Panc1 (cell line): Measurements from ENCODE around the gene SDHD. TPM values are rescaled to one million over a fixed set of nuclear protein-coding genes. Genes with fewer than 3 reads are reported as not detected.

ENCODE experiments used
- ATAC-seq: fragments of 200-7000 bp; cut with Tn5 transposase; 2 replicates; pipeline ENCODE4 v1.9.1; 2020; ENCODE audit warnings: mild to moderate bottlenecking, moderate library complexity
- BruUV-seq: library from RNA; stranded (reverse); fragments of 400-500 nt; replicated peaks from 2 replicates; lab custom pipeline; 2021; lab: Mats Ljungman, UMichigan
- CTCF ChIA-PET: fragments of 300-600 bp; sonication (Branson Sonifier 250); formaldehyde crosslinking; loops from one replicate; lab custom pipeline; 2022; ENCODE audit warnings: antibody characterized with exemption; lab: Charles Lee
- POLR2A ChIA-PET: fragments of 300-600 bp; sonication (Branson Sonifier 250); formaldehyde crosslinking; loops from one replicate; lab custom pipeline; 2022; ENCODE audit warnings: antibody characterized with exemption; lab: Charles Lee
- DNase-seq: peaks from one replicate; pipeline ENCODE4 v3.0.0-alpha.2; 2010; ENCODE audit warnings: low read depth, low spot score
- H3K27ac ChIP-seq: 2 replicates; pipeline ENCODE4 v1.5.1; 2011; ENCODE audit warnings: mild to moderate bottlenecking, low read length, inconsistent platforms
- H3K27me3 ChIP-seq: fragments of 200-500 bp; sonication (Bioruptor generic); 2 replicates; pipeline ENCODE4 v1.6.0; 2014; ENCODE audit warnings: low read length, inconsistent platforms; ENCODE audit not compliant: control insufficient read depth, insufficient read depth
- H3K36me3 ChIP-seq: fragments of 200-500 bp; sonication (Bioruptor generic); 2 replicates; pipeline ENCODE4 v1.5.1; 2014; ENCODE audit warnings: inconsistent platforms, mild to moderate bottlenecking, low read length, moderate library complexity; ENCODE audit not compliant: control insufficient read depth, insufficient read depth
- H3K4me1 ChIP-seq: 2 replicates; pipeline ENCODE4 v1.5.1; 2011; ENCODE audit warnings: inconsistent platforms, mild to moderate bottlenecking, low read length, moderate library complexity; ENCODE audit not compliant: control insufficient read depth, insufficient read depth
- H3K4me3 ChIP-seq, 2 experiments: 2 replicates each; pipeline ENCODE4 v1.5.1; 2011 to 2012; ENCODE audit warnings: low read depth in 2 of 2, low read length in 2 of 2, mild to moderate bottlenecking in 2 of 2, inconsistent platforms in 1 of 2, moderate library complexity in 1 of 2
- H3K9me3 ChIP-seq: fragments of 200-500 bp; sonication (Bioruptor generic); 2 replicates; pipeline ENCODE4 v1.5.1; 2014; ENCODE audit warnings: low read depth, mild to moderate bottlenecking, inconsistent platforms, low read length, moderate library complexity; ENCODE audit not compliant: control insufficient read depth, insufficient read depth
- CTCF ChIP-seq: fragments of 450-650 bp; IDR thresholded peaks from 2 replicates; pipeline ENCODE4 v1.5.1; 2017; ENCODE audit warnings: mild to moderate bottlenecking
- POLR2AphosphoS5 ChIP-seq: IDR thresholded peaks from 2 replicates; pipeline ENCODE4 v1.6.1; 2012; ENCODE audit warnings: mild to moderate bottlenecking, low read depth, low read length, moderate library complexity
- SIN3A ChIP-seq: IDR thresholded peaks from 2 replicates; pipeline ENCODE4 v1.6.1; 2012; ENCODE audit warnings: low read depth, mild to moderate bottlenecking, low read length, moderate library complexity, borderline replicate concordance; ENCODE audit not compliant: insufficient read depth
- TCF7L2 ChIP-seq: IDR thresholded peaks from 2 replicates; pipeline ENCODE4 v1.6.1; 2011; ENCODE audit warnings: mild to moderate bottlenecking, low read depth, low read length, inconsistent platforms
- in situ Hi-C: cut with HindIII; loops from 2 replicates; pipeline ENCODE4 v1.10.0; 2016; ENCODE audit warnings: low sequenced_read_pairs, low pct_unique_long_range_greater_than_20kb
- intact Hi-C: fragments of 100-400 bp; cut with micrococcal nuclease; formaldehyde crosslinking; loops from one replicate; pipeline ENCODE4 v1.10.0; 2022; ENCODE audit not compliant: unreplicated experiment
- total RNA-seq: library from RNA; stranded (reverse); gene quantifications from one replicate; pipeline ENCODE4 v1.2.1, GENCODE V29; 2021; ENCODE audit not compliant: unreplicated experiment
- TF ChIP-seq, protein P1 (sequence below), 2 experiments: IDR thresholded peaks; 2 replicates each; pipeline ENCODE4 v1.6.1; 2011 to 2012; ENCODE audit warnings: low read depth in 2 of 2, control low read depth in 1 of 2, low read length in 1 of 2, mild to moderate bottlenecking in 1 of 2, moderate library complexity in 1 of 2; ENCODE audit not compliant: insufficient read depth in 1 of 2

The SDHD gene
- total RNA-seq, 1 experiment from 2014 or later, result 166 TPM

DNA sequence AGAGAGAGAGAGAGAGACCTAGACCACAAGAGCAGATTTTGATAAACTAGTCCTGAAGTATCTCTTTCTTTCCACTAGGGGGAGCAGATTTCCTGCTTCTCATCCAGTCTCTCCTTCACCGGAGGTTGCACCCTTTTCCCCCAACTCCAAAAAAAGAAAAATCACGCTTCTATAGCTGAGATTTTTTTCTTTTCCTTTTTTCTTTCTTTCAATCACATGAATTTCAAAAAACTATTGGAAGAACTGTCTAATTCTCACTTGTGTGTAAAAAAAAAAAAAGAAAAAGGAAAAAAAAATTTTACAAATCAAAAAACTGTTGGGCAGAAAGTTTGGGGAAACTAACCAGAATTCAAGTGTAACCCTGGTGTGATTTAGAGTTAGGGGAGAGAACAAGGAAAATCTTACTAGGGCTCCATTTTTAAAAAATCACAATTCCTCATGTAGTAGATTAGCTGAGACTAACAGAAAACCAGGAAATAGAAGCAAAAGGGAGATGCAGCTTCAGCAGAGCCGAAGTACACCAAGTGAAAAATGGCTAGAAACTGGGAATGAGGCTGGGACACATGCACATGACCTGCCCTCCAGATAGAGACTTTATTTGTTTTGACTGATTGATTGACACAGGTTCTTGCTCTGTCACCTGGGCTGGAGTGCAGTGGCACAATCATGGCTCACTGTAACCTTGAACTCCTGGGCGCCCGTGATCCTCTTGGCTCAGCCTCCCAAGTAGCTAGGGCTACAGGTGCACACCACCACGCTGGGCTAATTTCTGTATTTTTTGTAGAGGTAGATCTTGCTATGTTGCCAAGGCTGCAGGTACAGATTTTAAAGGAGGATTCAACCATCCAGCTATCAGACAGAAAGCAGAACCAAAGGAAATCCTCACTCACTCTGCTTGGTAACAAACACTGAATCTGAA is 27.1 kb downstream of the SDHD start:
- BruUV-seq, result no TSS peak
- Histone ChIP-seq H3K4me1 (no peaks in the 10 kb centered on the region), H3K36me3 (no peaks in the 10 kb centered on the region), H3K27me3 (no peaks in the 10 kb centered on the region), H3K4me3 (no peak overlapping the region), H3K27ac (peak overlapping the region; percentile 24; the same call in 1 of the 2 replicates), H3K9me3 (no peaks in the 10 kb centered on the region)
- intact Hi-C loops, result loop anchor here (2.0 kb wide), 2 partner anchors 61 to 167 kb away; partner anchors contain the start of gene BCO2
- peak; percentile 87 for ATAC-seq
- ChIA-PET CTCF (interaction anchor here (0.6 to 1.6 kb wide), 11 partner anchors 8 to 336 kb away, joined by 3 to 18 read pairs (median 4); partner anchors contain the start of gene BCO2), POLR2A (interaction anchor here (0.6 to 1.1 kb wide), 2 partner anchors 31 to 44 kb away, joined by 3 to 7 read pairs; no protein-coding TSS in a partner anchor)
- in situ Hi-C loops, result no loop called here
- TF ChIP-seq CTCF (peak; percentile 71; the same call in 1 of the 2 replicates), SIN3A (no peak)
- DNase-seq, result no peak

- CTCF ChIA-PET, result interaction anchor here (0.6 to 1.6 kb wide), 3 partner anchors 23 to 79 kb away, joined by 3 to 11 read pairs (median 4); partner anchors contain the start of gene BCO2
- no peaks in the 10 kb centered on the region for H3K4me1 ChIP-seq
- H3K36me3 ChIP-seq, result no peaks in the 10 kb centered on the region
- DNase-seq (no peak), ATAC-seq (no peak)
- BruUV-seq, result no TSS peak
- in situ Hi-C loops, result no loop called here
- POLR2A ChIA-PET, result no interaction called here
- no peaks in the 10 kb centered on the region for H3K27me3 ChIP-seq
- no peaks in the 10 kb centered on the region for H3K9me3 ChIP-seq
- TF ChIP-seq SIN3A (no peak), CTCF (no peak), TCF7L2 (no peak), POLR2AphosphoS5 (no peak)
- TF ChIP-seq, protein P1, sequence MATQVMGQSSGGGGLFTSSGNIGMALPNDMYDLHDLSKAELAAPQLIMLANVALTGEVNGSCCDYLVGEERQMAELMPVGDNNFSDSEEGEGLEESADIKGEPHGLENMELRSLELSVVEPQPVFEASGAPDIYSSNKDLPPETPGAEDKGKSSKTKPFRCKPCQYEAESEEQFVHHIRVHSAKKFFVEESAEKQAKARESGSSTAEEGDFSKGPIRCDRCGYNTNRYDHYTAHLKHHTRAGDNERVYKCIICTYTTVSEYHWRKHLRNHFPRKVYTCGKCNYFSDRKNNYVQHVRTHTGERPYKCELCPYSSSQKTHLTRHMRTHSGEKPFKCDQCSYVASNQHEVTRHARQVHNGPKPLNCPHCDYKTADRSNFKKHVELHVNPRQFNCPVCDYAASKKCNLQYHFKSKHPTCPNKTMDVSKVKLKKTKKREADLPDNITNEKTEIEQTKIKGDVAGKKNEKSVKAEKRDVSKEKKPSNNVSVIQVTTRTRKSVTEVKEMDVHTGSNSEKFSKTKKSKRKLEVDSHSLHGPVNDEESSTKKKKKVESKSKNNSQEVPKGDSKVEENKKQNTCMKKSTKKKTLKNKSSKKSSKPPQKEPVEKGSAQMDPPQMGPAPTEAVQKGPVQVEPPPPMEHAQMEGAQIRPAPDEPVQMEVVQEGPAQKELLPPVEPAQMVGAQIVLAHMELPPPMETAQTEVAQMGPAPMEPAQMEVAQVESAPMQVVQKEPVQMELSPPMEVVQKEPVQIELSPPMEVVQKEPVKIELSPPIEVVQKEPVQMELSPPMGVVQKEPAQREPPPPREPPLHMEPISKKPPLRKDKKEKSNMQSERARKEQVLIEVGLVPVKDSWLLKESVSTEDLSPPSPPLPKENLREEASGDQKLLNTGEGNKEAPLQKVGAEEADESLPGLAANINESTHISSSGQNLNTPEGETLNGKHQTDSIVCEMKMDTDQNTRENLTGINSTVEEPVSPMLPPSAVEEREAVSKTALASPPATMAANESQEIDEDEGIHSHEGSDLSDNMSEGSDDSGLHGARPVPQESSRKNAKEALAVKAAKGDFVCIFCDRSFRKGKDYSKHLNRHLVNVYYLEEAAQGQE (IDR thresholded peaks at IDR 0.05; ENCODE audit: insufficient read depth in 1 of 2, low read depth in 2 of 2, low read length in 1 of 2), result no peak
- intact Hi-C loops, result loop anchor here (2.0 kb wide), 1 partner anchor 166 kb away; no protein-coding TSS in a partner anchor
- no peak overlapping the region for H3K27ac ChIP-seq
- H3K4me3 ChIP-seq, result no peak overlapping the region
Observed at GRCh38 chr11:112114460-112114859, 27.8 kb downstream of the SDHD start.
